Measurements from ENCODE around the gene NHSL1. TPM values are rescaled to one million over a fixed set of nuclear protein-coding genes. Genes with fewer than 3 reads are reported as not detected.

NHSL1 gene
- total RNA-seq, 1 donor from 2014 or later, result 71.3 TPM

- FAIRE-seq, result no peak
- DNase-seq (ENCODE audit: low spot score in 2 of 2), result no peak
Observed at GRCh38 chr6:138500045-138500665, 861 bp upstream of the NHSL1 start.

GRCh38 chr6:138498629-138499302 is 528 bp downstream of the NHSL1 start:
- FAIRE-seq (no peak), DNase-seq (ENCODE audit: low spot score in 2 of 2) (no peak)

GRCh38 chr6:138497286-138497685 is 2.0 kb downstream of the NHSL1 start:
- FAIRE-seq (no peak), DNase-seq (ENCODE audit: low spot score in 2 of 2) (no peak)

- no peak for DNase-seq (ENCODE audit: low spot score in 2 of 2)
- FAIRE-seq, result no peak
Observed at GRCh38 chr6:138494312-138494711, 5.0 kb downstream of the NHSL1 start.

GRCh38 chr6:138493413-138493812 is 5.9 kb downstream of the NHSL1 start:
- DNase-seq (ENCODE audit: low spot score in 2 of 2) (no peak), FAIRE-seq (no peak)

- FAIRE-seq (no peak), DNase-seq (ENCODE audit: low spot score in 2 of 2) (no peak)
Observed at GRCh38 chr6:138492871-138493270, 6.4 kb downstream of the NHSL1 start.

GRCh38 chr6:138492113-138492512 is 7.2 kb downstream of the NHSL1 start:
- DNase-seq (ENCODE audit: low spot score in 2 of 2), result no peak
- FAIRE-seq, result no peak

- no peak for DNase-seq (ENCODE audit: low spot score in 2 of 2)
- no peak for FAIRE-seq
Observed at GRCh38 chr6:138491017-138491416, 8.3 kb downstream of the NHSL1 start.

GRCh38 chr6:138489846-138490245 is 9.4 kb downstream of the NHSL1 start:
- no peak for DNase-seq (ENCODE audit: low spot score in 2 of 2)
- FAIRE-seq, result no peak

- DNase-seq (ENCODE audit: low spot score in 2 of 2), result no peak
Observed at GRCh38 chr6:138487102-138487604, 12.1 kb downstream of the NHSL1 start.

GRCh38 chr6:138486249-138487101 is 12.8 kb downstream of the NHSL1 start:
- DNase-seq (ENCODE audit: low spot score in 2 of 2), result no peak
- no peak for FAIRE-seq

More at GRCh38 chr6:138487102-138487604, 12.1 kb downstream of the NHSL1 start:
- no peak for FAIRE-seq

- FAIRE-seq (no peak), DNase-seq (ENCODE audit: low spot score in 2 of 2) (no peak)
Observed at GRCh38 chr6:138485586-138486248, 13.6 kb downstream of the NHSL1 start.

GRCh38 chr6:138485005-138485545 is 14.2 kb downstream of the NHSL1 start:
- DNase-seq (ENCODE audit: low spot score in 2 of 2) (no peak), FAIRE-seq (no peak)

GRCh38 chr6:138484018-138484731 is 15.1 kb downstream of the NHSL1 start:
- no peak for FAIRE-seq
- DNase-seq (ENCODE audit: low spot score in 2 of 2), result no peak

- DNase-seq (ENCODE audit: low spot score in 2 of 2), result no peak
- FAIRE-seq, result no peak
Observed at GRCh38 chr6:138482816-138483215, 16.5 kb downstream of the NHSL1 start.

GRCh38 chr6:138480279-138480949 is 18.9 kb downstream of the NHSL1 start:
- DNase-seq (ENCODE audit: low spot score in 2 of 2), result no peak
- no peak for FAIRE-seq

- no peak for DNase-seq (ENCODE audit: low spot score in 2 of 2)
- no peak for FAIRE-seq
Observed at GRCh38 chr6:138477913-138478539, 21.3 kb downstream of the NHSL1 start.

- no peak for FAIRE-seq
Observed at GRCh38 chr6:138476116-138476515, 23.2 kb downstream of the NHSL1 start.

GRCh38 chr6:138473144-138473543 is 26.1 kb downstream of the NHSL1 start:
- no peak for DNase-seq (ENCODE audit: low spot score in 2 of 2)

More at GRCh38 chr6:138476116-138476515, 23.2 kb downstream of the NHSL1 start:
- DNase-seq (ENCODE audit: low spot score in 2 of 2), result no peak

More at GRCh38 chr6:138473144-138473543, 26.1 kb downstream of the NHSL1 start:
- no peak for FAIRE-seq

All from frontal cortex (tissue), 4 donors.